H1 (cell line): Measurements from ENCODE around the gene VPS26A. TPM values are rescaled to one million over a fixed set of nuclear protein-coding genes. Genes with fewer than 3 reads are reported as not detected.
A peak's percentile ranks its signal among the peaks of the same experiment; 100 is the strongest.

ENCODE experiments used
- CTCF ChIA-PET: fragments of 300-600 bp; sonication (Branson Sonifier 250); formaldehyde crosslinking; loops from one replicate; lab custom pipeline; 2021; ENCODE audit not compliant: partially characterized antibody; lab: Charles Lee
- POLR2A ChIA-PET: fragments of 300-600 bp; sonication (Branson Sonifier 250); formaldehyde crosslinking; loops from one replicate; lab custom pipeline; 2021; ENCODE audit warnings: inconsistent platforms; ENCODE audit not compliant: partially characterized antibody; lab: Charles Lee
- DNase-seq, 2 experiments: peaks; one replicate each; pipeline versions ENCODE4 v3.0.0 to v3.0.0-alpha.2; 2010 to 2022; ENCODE audit warnings: low spot score in 2 of 2, low read depth in 1 of 2, mixed read lengths in 1 of 2
- FAIRE-seq: peaks from 2 replicates; lab custom pipeline; 2011; peaks lifted over from hg19 to GRCh38; lab: Jason Lieb, UNC
- H2AFZ ChIP-seq: 2 replicates; pipeline ENCODE4 v1.8.1; 2012; ENCODE audit warnings: low read length, inconsistent platforms
- H2AK5ac ChIP-seq: 2 replicates; pipeline ENCODE4 v1.6.1; 2013; ENCODE audit warnings: low read depth, low read length
- H2BK120ac ChIP-seq: replicated peaks from 2 replicates; pipeline ENCODE3; 2013; ENCODE audit warnings: low read depth, low read length, inconsistent platforms
- H2BK12ac ChIP-seq: 2 replicates; pipeline ENCODE4 v1.6.1; 2013; ENCODE audit warnings: low read depth, low read length
- H2BK15ac ChIP-seq: 2 replicates; pipeline ENCODE4 v1.6.1; 2013; ENCODE audit warnings: low read length
- H2BK20ac ChIP-seq: 2 replicates; pipeline ENCODE4 v1.6.1; 2013; ENCODE audit warnings: low read length
- H2BK5ac ChIP-seq: 2 replicates; pipeline ENCODE4 v1.6.1; 2013; ENCODE audit warnings: low read depth, low read length
- H3K14ac ChIP-seq: 2 replicates; pipeline ENCODE4 v1.6.1; 2013; ENCODE audit warnings: inconsistent platforms; ENCODE audit not compliant: insufficient read length
- H3K18ac ChIP-seq: 2 replicates; pipeline ENCODE4 v1.6.1; 2013; ENCODE audit warnings: low read length; ENCODE audit errors: extremely low read depth
- H3K23ac ChIP-seq: 2 replicates; pipeline ENCODE4 v1.6.1; 2013; ENCODE audit warnings: inconsistent platforms; ENCODE audit not compliant: insufficient read length
- H3K23me2 ChIP-seq: 2 replicates; pipeline ENCODE4 v1.6.1; 2013; ENCODE audit warnings: low read depth, low read length
- H3K27ac ChIP-seq: 2 replicates; pipeline ENCODE4 v1.6.1; 2011; ENCODE audit warnings: low read depth, low read length, inconsistent platforms
- H3K27me3 ChIP-seq, 4 experiments: replicated peaks in 1 of 4; 1 replicate in 1 of 4; 2 replicates in 3 of 4; pipeline versions ENCODE4 v1.6.1 to v1.8.1; 2011 to 2013; ENCODE audit warnings: low read length in 3 of 4, mild to moderate bottlenecking in 3 of 4, inconsistent platforms in 2 of 4, mixed read lengths in 2 of 4, moderate library complexity in 1 of 4; ENCODE audit not compliant: control insufficient read depth in 3 of 4, insufficient read depth in 3 of 4; ENCODE audit errors: extremely low read depth in 1 of 4
- H3K36me3 ChIP-seq, 4 experiments: 2 replicates each; pipeline versions ENCODE4 v1.6.1 to v1.8.1; 2011 to 2013; ENCODE audit warnings: mild to moderate bottlenecking in 4 of 4, low read length in 3 of 4, moderate library complexity in 2 of 4, control low read depth in 1 of 4, inconsistent platforms in 1 of 4; ENCODE audit not compliant: insufficient read depth in 4 of 4, control insufficient read depth in 2 of 4
- H3K4ac ChIP-seq: replicated peaks from 2 replicates; pipeline ENCODE3; 2013; ENCODE audit warnings: low read length, low read depth, mixed read lengths, inconsistent platforms; ENCODE audit not compliant: insufficient read length
- H3K4me1 ChIP-seq, 4 experiments: replicated peaks in 1 of 4; 1 replicate in 1 of 4; 2 replicates in 3 of 4; pipeline versions ENCODE4 v1.6.1 to v1.8.1; 2011 to 2013; ENCODE audit warnings: low read length in 3 of 4, inconsistent platforms in 2 of 4, mixed read lengths in 1 of 4; ENCODE audit not compliant: insufficient read depth in 4 of 4, control insufficient read depth in 3 of 4
- H3K4me2 ChIP-seq, 2 experiments: 2 replicates each; pipeline versions ENCODE4 v1.6.1 to v1.8.1; 2011 to 2013; ENCODE audit warnings: low read depth in 2 of 2, low read length in 2 of 2, control low read depth in 1 of 2, inconsistent platforms in 1 of 2, mild to moderate bottlenecking in 1 of 2; ENCODE audit not compliant: insufficient read depth in 1 of 2
- H3K4me3 ChIP-seq, 4 experiments: fragments of 200-600, 300-600 bp in 1 of 4; sonication (generic), shearing (Covaris generic), sonication (Bioruptor Twin) in 1 of 4; 2 replicates each; pipeline versions ENCODE4 v1.5.1 to v1.8.1; 2011 to 2016; ENCODE audit warnings: low read length in 4 of 4, low read depth in 3 of 4, control low read depth in 2 of 4, inconsistent platforms in 2 of 4, mild to moderate bottlenecking in 2 of 4, mixed read lengths in 1 of 4, moderate library complexity in 1 of 4; ENCODE audit not compliant: insufficient read depth in 2 of 4; ENCODE audit errors: extremely low read depth in 1 of 4
- H3K56ac ChIP-seq: replicated peaks from 2 replicates; pipeline ENCODE3; 2013; ENCODE audit warnings: low read depth, mild to moderate bottlenecking, mixed read lengths, low read length, inconsistent platforms; ENCODE audit not compliant: insufficient read length
- H3K79me1 ChIP-seq: 2 replicates; pipeline ENCODE4 v1.6.1; 2013; ENCODE audit warnings: low read depth, low read length, control low read depth
- H3K79me2 ChIP-seq, 2 experiments: 2 replicates each; pipeline versions ENCODE4 v1.6.1 to v1.8.1; 2012 to 2013; ENCODE audit warnings: low read length in 2 of 2, mild to moderate bottlenecking in 2 of 2, inconsistent platforms in 1 of 2; ENCODE audit not compliant: insufficient read depth in 2 of 2, control insufficient read depth in 1 of 2
- H3K9ac ChIP-seq, 4 experiments: replicated peaks in 1 of 4; 1 replicate in 1 of 4; 2 replicates in 3 of 4; pipeline versions ENCODE4 v1.6.1 to v1.8.1; 2011 to 2013; ENCODE audit warnings: low read depth in 3 of 4, low read length in 3 of 4, control low read depth in 2 of 4, mild to moderate bottlenecking in 2 of 4, moderate library complexity in 2 of 4, inconsistent platforms in 1 of 4; ENCODE audit errors: extremely low read depth in 1 of 4
- H3K9me3 ChIP-seq, 2 experiments: 2 replicates each; pipeline versions ENCODE4 v1.6.1 to v1.8.1; 2012 to 2013; ENCODE audit warnings: mild to moderate bottlenecking in 2 of 2, moderate library complexity in 2 of 2, control low read depth in 1 of 2, inconsistent platforms in 1 of 2, low read depth in 1 of 2, low read length in 1 of 2, mixed read lengths in 1 of 2; ENCODE audit not compliant: insufficient read depth in 2 of 2
- H4K20me1 ChIP-seq, 2 experiments: replicated peaks in 1 of 2; 2 replicates each; pipeline versions ENCODE3 to v1.8.1; 2011 to 2013; ENCODE audit warnings: inconsistent platforms in 2 of 2, low read length in 2 of 2, mild to moderate bottlenecking in 1 of 2; ENCODE audit not compliant: insufficient read depth in 2 of 2, control insufficient read depth in 1 of 2
- H4K5ac ChIP-seq: 2 replicates; pipeline ENCODE4 v1.6.1; 2013; ENCODE audit warnings: low read length, low read depth, mixed read lengths, inconsistent platforms; ENCODE audit not compliant: insufficient read length
- H4K8ac ChIP-seq: 2 replicates; pipeline ENCODE4 v1.8.0; 2013; ENCODE audit warnings: mild to moderate bottlenecking, moderate library complexity, low read length, inconsistent platforms; ENCODE audit not compliant: insufficient read depth; ENCODE audit errors: extremely low read depth
- H4K91ac ChIP-seq: replicated peaks from 2 replicates; pipeline ENCODE3; 2013; ENCODE audit warnings: low read length, mixed read lengths, inconsistent platforms; ENCODE audit not compliant: insufficient read length
- BRCA1 ChIP-seq: IDR thresholded peaks from 2 replicates; pipeline ENCODE4 v1.6.1; 2012; ENCODE audit warnings: low read depth, low read length, improper control_type of control experiment
- CBX8 ChIP-seq: fragments of 300-800, 300-1000 bp; sonication (generic); IDR thresholded peaks from 2 replicates; pipeline ENCODE4 v1.7.1; 2016; ENCODE audit warnings: low read depth, low read length, borderline replicate concordance
- CEBPB ChIP-seq: IDR thresholded peaks from 2 replicates; pipeline ENCODE4 v1.6.1; 2012; ENCODE audit warnings: low read depth, low read length
- CHD2 ChIP-seq: IDR thresholded peaks from 2 replicates; pipeline ENCODE4 v1.6.1; 2012; ENCODE audit warnings: low read length, improper control_type of control experiment
- HDAC2 ChIP-seq, 2 experiments: fragments of 300-600 bp in 1 of 2; sonication (generic) in 1 of 2; IDR thresholded peaks; 2 replicates each; pipeline ENCODE4 v1.6.1; 2011 to 2012; ENCODE audit warnings: low read depth in 2 of 2, low read length in 2 of 2, mild to moderate bottlenecking in 2 of 2, moderate library complexity in 2 of 2, borderline replicate concordance in 1 of 2, inconsistent platforms in 1 of 2
- JUND ChIP-seq: IDR thresholded peaks from 2 replicates; pipeline ENCODE4 v1.6.1; 2011; ENCODE audit warnings: mild to moderate bottlenecking, improper control_type of control experiment, low read length
- KDM4A ChIP-seq: IDR thresholded peaks from one replicate; pipeline ENCODE4 v1.7.1; 2012; ENCODE audit warnings: low read depth, mild to moderate bottlenecking, moderate library complexity, low read length, inconsistent platforms; ENCODE audit not compliant: severe bottlenecking
- PHF8 ChIP-seq: fragments of 200-600 bp; sonication (generic); conservative IDR thresholded peaks from 2 replicates; pipeline ENCODE4 v1.7.1; 2012; ENCODE audit warnings: low read depth, mild to moderate bottlenecking, inconsistent platforms, low read length, moderate library complexity
- POLR2A ChIP-seq, 2 experiments: IDR thresholded peaks; 1 replicate in 1 of 2; 2 replicates in 1 of 2; pipeline ENCODE4 v1.6.1; 2011; ENCODE audit warnings: low read depth in 2 of 2, low read length in 2 of 2, mild to moderate bottlenecking in 2 of 2; ENCODE audit errors: control extremely low read depth in 1 of 2
- POLR2AphosphoS5 ChIP-seq: IDR thresholded peaks from 2 replicates; pipeline ENCODE4 v1.6.1; 2011; ENCODE audit warnings: low read depth, low read length
- RNF2 ChIP-seq: fragments of 200-900, 300-1000 bp; sonication (generic); IDR thresholded peaks from 2 replicates; pipeline ENCODE4 v1.7.1; 2016; ENCODE audit warnings: borderline replicate concordance, low read depth, mild to moderate bottlenecking, antibody characterized with exemption, low read length; ENCODE audit not compliant: poor library complexity, severe bottlenecking; ENCODE audit errors: missing control alignments
- SAP30 ChIP-seq: fragments of 300-600 bp; sonication (generic); IDR thresholded peaks from 2 replicates; pipeline ENCODE4 v1.7.1; 2012; ENCODE audit warnings: low read length, moderate library complexity, mild to moderate bottlenecking, inconsistent platforms; ENCODE audit not compliant: insufficient read depth, insufficient replicate concordance
- SIRT6 ChIP-seq: IDR thresholded peaks from one replicate; pipeline ENCODE4 v1.7.1; 2012; ENCODE audit warnings: low read length, inconsistent platforms
- TAF1 ChIP-seq: IDR thresholded peaks from 2 replicates; pipeline ENCODE4 v1.6.1; 2011; ENCODE audit warnings: mild to moderate bottlenecking, low read depth, low read length
- YY1 ChIP-seq: IDR thresholded peaks from 2 replicates; pipeline ENCODE4 v1.6.1; 2011; ENCODE audit warnings: low read depth, mild to moderate bottlenecking, low read length
- WGBS, 2 experiments: shearing (Covaris generic) in 1 of 2; methylation state at CpG; one replicate each; pipeline versions ENCODE4 v1.1.6 to v1.1.7; 2013 to 2015; ENCODE audit warnings: low lambda C conversion rate in 2 of 2, mixed read lengths in 2 of 2, inconsistent platforms in 1 of 2, low coverage in 1 of 2, missing lambda C conversion rate in 1 of 2; ENCODE audit not compliant: insufficient replicate concordance in 2 of 2, insufficient coverage in 1 of 2, insufficient read length in 1 of 2; ENCODE audit errors: extremely low coverage in 1 of 2, missing lambda C conversion rate in 1 of 2; 5-methylcytosine and 5-hydroxymethylcytosine counted together
- polyA plus RNA-seq, 7 experiments: library from polyadenylated mRNA; depleted of rRNA in 3 of 7; stranded (reverse) in 5 of 7; unstranded in 2 of 7; fragments of >200 nt in 5 of 7; fragments of 200-250 nt in 2 of 7; gene quantifications; 1 replicate in 5 of 7; 2 replicates in 1 of 7; 4 replicates in 1 of 7; pipeline versions ENCODE4 v1.2.1 to v1.2.3, GENCODE V29; 2011 to 2013; ENCODE audit warnings: missing spikeins in 2 of 7, mixed read lengths in 2 of 7
- total RNA-seq: library from RNA; stranded (reverse); fragmentation: NEBNext Ultra II Directional; extraction: Animal tissue kit (Norgen Biotek cat#: 25700); gene quantifications from 2 replicates; pipeline ENCODE4 v1.2.1, GENCODE V29; 2021

The VPS26A gene
- total and polyA plus RNA-seq, 2 of the 8 experiments (the other 6 are each of a cell fraction or from before 2014, with no cell fraction given), result 10.7 to 44.8 TPM

DNA sequence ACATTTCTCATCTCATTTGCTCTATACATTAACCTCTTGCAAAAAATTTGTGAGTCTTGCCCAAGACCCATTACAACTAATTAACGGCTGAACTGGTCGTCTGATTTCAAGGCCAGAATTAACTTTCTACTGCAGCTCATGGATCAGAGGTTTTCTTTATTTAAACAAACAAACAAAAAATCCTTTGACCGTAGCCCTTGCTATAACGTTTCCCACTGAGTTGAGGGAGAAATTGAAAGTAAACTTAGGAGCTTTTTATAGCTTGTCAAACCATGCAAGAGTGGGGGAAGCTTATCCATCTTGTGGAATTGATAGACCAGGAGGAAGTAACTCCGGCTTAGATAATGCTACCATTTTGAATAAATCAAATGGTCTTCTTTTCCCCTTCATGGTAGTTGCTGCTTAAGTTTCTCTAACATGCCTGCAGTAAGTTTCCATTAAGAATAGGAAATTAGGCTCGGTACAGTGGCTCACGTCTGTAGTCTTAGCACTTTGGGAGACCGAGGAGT lies 32.8 kb upstream of the VPS26A start:
- Histone ChIP-seq H3K4me2 (no peak overlapping the region), H3K56ac (no peak overlapping the region), H3K79me1 (no peaks in the 10 kb centered on the region), H4K91ac (no peak overlapping the region), H3K79me2 (no peaks in the 10 kb centered on the region), H2BK120ac (no peak overlapping the region), H3K18ac (no peak overlapping the region), H3K4ac (no peak overlapping the region), H2BK5ac (no peak overlapping the region), H3K9me3 (no peaks in the 10 kb centered on the region), H2BK15ac (no peak overlapping the region), H4K5ac (no peak overlapping the region), H3K9ac (no peak overlapping the region), H4K20me1 (no peaks in the 10 kb centered on the region), H3K14ac (no peak overlapping the region), H3K27ac (no peak overlapping the region), H3K36me3 (no peaks in the 10 kb centered on the region), H2AFZ (peak overlapping the region; percentile 58; the same call in 1 of the 2 replicates), H4K8ac (no peak overlapping the region), H2BK12ac (no peak overlapping the region), H3K23ac (no peak overlapping the region), H3K4me3 (no peak overlapping the region), H3K23me2 (no peaks in the 10 kb centered on the region), H3K4me1 (peaks cover 0 to under 1% (median 0%) of the 10 kb centered on the region in 4 experiments; a peak in 2 of 7 replicates), H2AK5ac (no peak overlapping the region), H2BK20ac (no peak overlapping the region), H3K27me3 (no peaks in the 10 kb centered on the region)
- FAIRE-seq, result no peak
- 83% methylated on average over 8 of the region's 8 CpGs; no CpG with 5 or more reads in 1 of the 2 experiments for WGBS, 2 experiments
- ChIA-PET POLR2A (no interaction called here), CTCF (interaction anchor here (1.0 to 4.9 kb wide), 5 partner anchors 10 to 103 kb away, joined by 3 to 43 read pairs (median 3); partner anchors contain the start of gene KIFBP)
- no peak for DNase-seq
- TF ChIP-seq CBX8, result no peak
- TF ChIP-seq JUND, result no peak
- no peak for TF ChIP-seq HDAC2 (IDR thresholded peaks at IDR 0.05; ENCODE audit: borderline replicate concordance in 1 of 2, low read depth in 2 of 2, low read length in 2 of 2)
- no peak for TF ChIP-seq KDM4A
- TF ChIP-seq CEBPB, result no peak
- TF ChIP-seq SAP30, result no peak
- no peak for TF ChIP-seq POLR2A (IDR thresholded peaks at IDR 0.05; ENCODE audit: control extremely low read depth in 1 of 2, low read depth in 2 of 2, low read length in 2 of 2)
- no peak for TF ChIP-seq RNF2
- TF ChIP-seq PHF8, result no peak
- TF ChIP-seq TAF1, result no peak
- no peak for TF ChIP-seq POLR2AphosphoS5
- no peak for TF ChIP-seq SIRT6
- TF ChIP-seq BRCA1, result no peak
- TF ChIP-seq YY1, result no peak
- TF ChIP-seq CHD2, result no peak
